ENCODE results near the gene SPTBN1. TPM values are rescaled to one million over a fixed set of nuclear protein-coding genes. Genes with fewer than 3 reads are reported as not detected.

The SPTBN1 gene
- total and polyA plus RNA-seq, 9 of the 15 experiments (the other 6 are each of a cell fraction or from before 2014, with no cell fraction given): 8.9 to 66.8 (median 31.4) TPM

GRCh38 chr2:54653572-54654204 is 197.6 kb downstream of the SPTBN1 start:
- ATAC-seq (no peak), FAIRE-seq (no peak), DNase-seq (ENCODE audit: extremely low read depth in 1 of 4, low spot score in 3 of 4) (no peak)
- peak; percentile 53; the same call in 1 of the 2 replicates for TF ChIP-seq POLR2G (IDR thresholded peaks at IDR 0.05; ENCODE audit: low read depth, low read length)
- TF ChIP-seq KDM1A (IDR thresholded peaks at IDR 0.05): no peak
- peak; percentile 26 for TF ChIP-seq RBM22 (IDR thresholded peaks at IDR 0.05; ENCODE audit: low read depth, low read length, poor library complexity, severe bottlenecking)
- TF ChIP-seq TBP (optimal IDR thresholded peaks at IDR 0.05; ENCODE audit: low read depth, low read length): no peak
- TF ChIP-seq PCBP2 (IDR thresholded peaks at IDR 0.05; ENCODE audit: low read depth, low read length, poor library complexity, severe bottlenecking): no peak
- no peak for TF ChIP-seq ZNF408 (CRISPR knock-in tag; IDR thresholded peaks at IDR 0.05; ENCODE audit: low read depth)
- no peaks in the 10 kb centered on the region for H3K79me2 ChIP-seq (ENCODE audit: control insufficient read depth, insufficient read depth, low read length)
- H3K9me3 ChIP-seq (replicated peaks; ENCODE audit: control insufficient read depth, insufficient read depth, low read depth, low read length): no peaks in the 10 kb centered on the region
- peak overlapping the region in 1 of 2 experiments; percentile 11; a peak in 1 of 4 replicates for H3K9ac ChIP-seq (ENCODE audit: insufficient read depth in 1 of 2, low read depth in 2 of 2, low read length in 2 of 2)
- H3K4me3 ChIP-seq: no peak overlapping the region
- BruUV-seq (replicated peaks): no TSS peak
- peaks cover 85% of the 10 kb centered on the region for H3K36me3 ChIP-seq (ENCODE audit: control insufficient read depth, insufficient read depth, low read length)
- H4K20me1 ChIP-seq (replicated peaks; ENCODE audit: control insufficient read depth, insufficient read depth, low read length): no peaks in the 10 kb centered on the region
- H3K4me1 ChIP-seq (replicated peaks in 1 of 2; ENCODE audit: control insufficient read depth in 2 of 2, insufficient read depth in 2 of 2, low read length in 2 of 2): no peaks in the 10 kb centered on the region
- H3K27ac ChIP-seq (ENCODE audit: extremely low read depth, low read depth, low read length): no peak overlapping the region
- H3K9me1 ChIP-seq (ENCODE audit: control insufficient read depth, insufficient read depth, low read length): no peaks in the 10 kb centered on the region
- no peak overlapping the region for H3K4me2 ChIP-seq (ENCODE audit: insufficient read depth, low read length)
- no peak overlapping the region for H2AFZ ChIP-seq (ENCODE audit: low read depth, low read length)
- WGBS (ENCODE audit: insufficient coverage, low coverage, missing lambda C conversion rate): 94% methylated on average over 26 of the region's 26 CpGs
- CTCF ChIA-PET (ENCODE audit: low intra/inter-chr PET ratio): no interaction called here
- intact Hi-C loops (cut with micrococcal nuclease): no loop called here
- in situ Hi-C loops (cut with MboI): no loop called here
- H3K27me3 ChIP-seq (ENCODE audit: control insufficient read depth in 2 of 2, insufficient read depth in 2 of 2, low read length in 2 of 2): no peaks in the 10 kb centered on the region
- POLR2A ChIA-PET: no interaction called here

Data from K562 (cell line).